HepG2 (cell line): ENCODE data around the gene CASTOR1. TPM values are rescaled to one million over a fixed set of nuclear protein-coding genes. Genes with fewer than 3 reads are reported as not detected.

Experiments
- ATAC-seq: fragments of 200-7000 bp; cut with Tn5 transposase; 3 replicates; pipeline ENCODE4 v1.9.1; 2020; ENCODE audit warnings: mild to moderate bottlenecking, moderate library complexity
- BruUV-seq: library from RNA; stranded (reverse); fragments of 400-500 nt; replicated peaks from 2 replicates; lab custom pipeline; 2021; lab: Mats Ljungman, UMichigan
- CTCF ChIA-PET: fragments of 300-600 bp; formaldehyde crosslinking; extraction: SDS; loops from one replicate; lab custom pipeline; 2021; ENCODE audit warnings: low total read pairs, inconsistent platforms, low intra/inter-chr PET ratio; lab: Yijun Ruan, JAX
- POLR2A ChIA-PET: fragments of 350-600 bp; sonication (Branson Sonifier 250); formaldehyde crosslinking; loops from one replicate; lab custom pipeline; 2020; ENCODE audit warnings: antibody characterized with exemption, inconsistent platforms; lab: Yijun Ruan, JAX
- DNase-seq: peaks from one replicate; pipeline ENCODE4 v3.0.0-alpha.2; 2015; ENCODE audit warnings: low spot score
- FAIRE-seq: peaks from 3 replicates; lab custom pipeline; 2011; peaks lifted over from hg19 to GRCh38; lab: Jason Lieb, UNC
- H2AFZ ChIP-seq: one replicate; pipeline ENCODE4 v1.6.1; 2011; ENCODE audit warnings: low read length, inconsistent platforms
- H3K27ac ChIP-seq: fragments of 300-600 bp; 3 replicates; pipeline ENCODE4 v1.8.0; 2011; ENCODE audit warnings: mixed run types, mild to moderate bottlenecking, mixed read lengths, low read length, inconsistent platforms; ENCODE audit not compliant: insufficient read depth; ENCODE audit errors: extremely low read length
- H3K27me3 ChIP-seq, 2 experiments: fragments of 200-600 bp in 1 of 2; 2 replicates in 1 of 2; 3 replicates in 1 of 2; pipeline versions ENCODE4 v1.6.0 to v1.8.0; 2011; ENCODE audit warnings: low read length in 2 of 2, mild to moderate bottlenecking in 2 of 2, moderate library complexity in 2 of 2, inconsistent platforms in 1 of 2; ENCODE audit not compliant: insufficient read depth in 2 of 2, control insufficient read depth in 1 of 2
- H3K36me3 ChIP-seq, 2 experiments: fragments of 200-600 bp in 1 of 2; replicated peaks in 1 of 2; 2 replicates in 1 of 2; 3 replicates in 1 of 2; pipeline versions ENCODE4 v1.5.1 to v1.8.0; 2011; ENCODE audit warnings: low read length in 2 of 2, inconsistent platforms in 1 of 2; ENCODE audit not compliant: insufficient read depth in 2 of 2, control insufficient read depth in 1 of 2
- H3K4me1 ChIP-seq: 2 replicates; pipeline ENCODE4 v1.5.1; 2012; ENCODE audit warnings: low read length, inconsistent platforms; ENCODE audit not compliant: insufficient read depth
- H3K4me2 ChIP-seq: 2 replicates; pipeline ENCODE4 v1.6.0; 2011; ENCODE audit warnings: low read depth, low read length, inconsistent platforms
- H3K4me3 ChIP-seq, 3 experiments: fragments of 200-600 bp in 1 of 3; sonication (generic), shearing (Covaris generic) in 1 of 3; replicated peaks in 1 of 3; 2 replicates each; pipeline ENCODE4 v1.5.1; 2011 to 2016; ENCODE audit warnings: low read length in 3 of 3, inconsistent platforms in 2 of 3, low read depth in 2 of 3, mild to moderate bottlenecking in 2 of 3, control low read depth in 1 of 3, mixed read lengths in 1 of 3; ENCODE audit not compliant: insufficient read depth in 1 of 3
- H3K79me2 ChIP-seq: one replicate; pipeline ENCODE4 v1.6.1; 2011; ENCODE audit warnings: low read length, inconsistent platforms; ENCODE audit not compliant: insufficient read depth
- H3K9ac ChIP-seq: 2 replicates; pipeline ENCODE4 v1.6.0; 2011; ENCODE audit warnings: mild to moderate bottlenecking, low read depth, low read length, inconsistent platforms; ENCODE audit not compliant: insufficient read depth
- H3K9me3 ChIP-seq: 2 replicates; pipeline ENCODE4 v1.5.1; 2012; ENCODE audit warnings: mild to moderate bottlenecking, low read length
- H4K20me1 ChIP-seq: 2 replicates; pipeline ENCODE4 v1.6.0; 2011; ENCODE audit warnings: inconsistent platforms, mild to moderate bottlenecking, low read length, moderate library complexity; ENCODE audit not compliant: insufficient read depth
- CREM ChIP-seq, 2 experiments: sonication (generic) in 1 of 2; formaldehyde crosslinking in 1 of 2; IDR thresholded peaks; 2 replicates each; pipeline versions ENCODE4 v1.4.0 to v1.6.1; 2016 to 2020; ENCODE audit warnings: antibody characterized with exemption in 1 of 2, mild to moderate bottlenecking in 1 of 2, missing genetic modification reagents in 1 of 2
- ETV6 ChIP-seq: sonication (generic); formaldehyde crosslinking; conservative IDR thresholded peaks from 2 replicates; pipeline ENCODE4 v1.4.0; 2020; ENCODE audit warnings: missing genetic modification reagents
- GTF3A ChIP-seq: sonication (generic); formaldehyde crosslinking; conservative IDR thresholded peaks from 2 replicates; pipeline ENCODE4 v1.4.0; 2020; ENCODE audit warnings: mild to moderate bottlenecking, missing genetic modification reagents
- MAZ ChIP-seq, 2 experiments: sonication (generic) in 1 of 2; formaldehyde crosslinking in 1 of 2; IDR thresholded peaks; 2 replicates each; pipeline versions ENCODE4 v1.5.0 to v1.6.1; 2012 to 2020; ENCODE audit warnings: low read depth in 2 of 2, mild to moderate bottlenecking in 2 of 2, borderline replicate concordance in 1 of 2, improper control_type of control experiment in 1 of 2, low read length in 1 of 2, missing genetic modification reagents in 1 of 2, moderate library complexity in 1 of 2
- NFKBIZ ChIP-seq: IDR thresholded peaks from 2 replicates; pipeline ENCODE4 v1.6.1; 2018; ENCODE audit warnings: missing genetic modification reagents, missing compliant biosample characterization
- NKX3-1 ChIP-seq: sonication (generic); formaldehyde crosslinking; IDR thresholded peaks from 2 replicates; pipeline ENCODE4 v1.5.0; 2020; ENCODE audit warnings: missing genetic modification reagents
- ZNF292 ChIP-seq: sonication (generic); formaldehyde crosslinking; IDR thresholded peaks from 2 replicates; pipeline ENCODE4 v1.8.1; 2022; ENCODE audit warnings: mild to moderate bottlenecking, low read depth, missing genetic modification reagents, borderline replicate concordance
- ZNF557 ChIP-seq: sonication (generic); formaldehyde crosslinking; IDR thresholded peaks from 2 replicates; pipeline ENCODE4 v1.4.0; 2020; ENCODE audit warnings: missing genetic modification reagents
- WGBS: methylation state at CpG from one replicate; pipeline ENCODE4 v1.1.6; 2017; ENCODE audit warnings: low lambda C conversion rate; 5-methylcytosine and 5-hydroxymethylcytosine counted together
- in situ Hi-C: cut with HindIII; loops from 2 replicates; pipeline ENCODE4 v1.10.0; 2017; ENCODE audit warnings: low pct_unique_long_range_greater_than_20kb; ENCODE audit not compliant: extremely low pct_ligation_motif_present
- intact Hi-C: fragments of 100-400 bp; cut with micrococcal nuclease; formaldehyde crosslinking; loops from one replicate; pipeline ENCODE4 v1.10.0; 2022; ENCODE audit not compliant: unreplicated experiment
- polyA plus RNA-seq, 8 experiments: library from polyadenylated mRNA; depleted of rRNA in 3 of 8; stranded (reverse) in 7 of 8; unstranded in 1 of 8; fragments of >200 nt; fragmentation: Illumina TruSeq in 4 of 8; extraction: Trizol in 4 of 8; gene quantifications; 2 replicates each; pipeline versions ENCODE4 v1.2.1 to v1.2.3, GENCODE V29; 2011 to 2016; ENCODE audit warnings: low read depth in 4 of 8, missing spikeins in 1 of 8, mixed read lengths in 1 of 8; ENCODE audit not compliant: insufficient read depth in 1 of 8
- total RNA-seq, 5 experiments: library from RNA; depleted of rRNA; stranded (reverse); fragments of >200 nt; fragmentation: Illumina TruSeq; extraction: Trizol; gene quantifications; 2 replicates each; pipeline ENCODE4 v1.2.3, GENCODE V29; 2016; ENCODE audit warnings: low read depth in 1 of 5

Gene CASTOR1
- total and polyA plus RNA-seq, 2 of the 13 experiments (the other 11 are each of a cell fraction or from before 2014, with no cell fraction given), result 2.6 to 4.4 TPM

- TF ChIP-seq ZNF557 (CRISPR knock-in tag), result no peak
Measured at GRCh38 chr22:30285176-30285845, 4.0 kb downstream of the CASTOR1 start (continued).

DNA sequence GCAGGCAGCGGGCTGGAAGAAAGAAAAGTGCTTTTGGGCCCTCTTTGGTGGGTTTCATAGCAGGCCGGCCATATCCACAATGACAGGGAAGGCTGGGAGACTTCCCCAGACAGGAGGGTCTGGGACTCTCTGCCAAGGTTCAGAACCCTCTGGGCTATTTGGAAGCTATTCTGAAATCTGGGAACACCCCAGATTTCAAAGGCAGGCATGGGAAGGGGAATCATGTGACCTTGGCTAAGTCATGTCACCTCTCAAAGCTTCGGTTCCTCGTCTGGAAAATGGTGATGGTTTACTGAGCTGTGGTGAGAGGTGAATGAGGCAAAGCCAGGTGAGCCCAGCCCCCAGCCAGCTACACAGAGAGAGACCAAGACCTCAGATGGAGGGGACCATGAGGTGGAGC lies 4.6 kb downstream of the CASTOR1 start:
- no TSS peak for BruUV-seq
- no peaks in the 10 kb centered on the region for H3K79me2 ChIP-seq
- in situ Hi-C loops, result loop anchor here (5.0 kb wide), 1 partner anchor 103 kb away; the partner anchor contains the start of gene RNF215
- WGBS, result 95% methylated on average over 2 of the region's 4 CpGs
- no peaks in the 10 kb centered on the region for H3K36me3 ChIP-seq
- no peaks in the 10 kb centered on the region; a peak in 1 of 5 replicates for H3K27me3 ChIP-seq
- peaks cover 12% of the 10 kb centered on the region for H3K4me1 ChIP-seq
- no peak for TF ChIP-seq NKX3-1 (CRISPR knock-in tag)
- no peak for TF ChIP-seq ZNF292 (CRISPR knock-in tag)
- no peak for TF ChIP-seq MAZ (IDR thresholded peaks at IDR 0.05; ENCODE audit: borderline replicate concordance, low read depth, low read length)
- no peak for TF ChIP-seq MAZ (CRISPR knock-in tag; IDR thresholded peaks at IDR 0.05; ENCODE audit: low read depth)
- TF ChIP-seq CREM (IDR thresholded peaks at IDR 0.05), result no peak
- no peak for TF ChIP-seq CREM (CRISPR knock-in tag; IDR thresholded peaks at IDR 0.05)
- no peak for TF ChIP-seq NFKBIZ (CRISPR knock-in tag)
- TF ChIP-seq ETV6 (CRISPR knock-in tag), result no peak
- TF ChIP-seq GTF3A (CRISPR knock-in tag), result no peak
- TF ChIP-seq, all 625 proteins: peak for 0
- Histone ChIP-seq H3K4me2 (no peak overlapping the region), H3K4me3 (no peak overlapping the region), H3K9me3 (no peaks in the 10 kb centered on the region), H4K20me1 (no peaks in the 10 kb centered on the region), H3K27ac (no peak overlapping the region), H2AFZ (no peak overlapping the region), H3K9ac (no peak overlapping the region)
- no peak for ATAC-seq
- no peak for FAIRE-seq
- DNase-seq, result no peak
- intact Hi-C loops, result no loop called here
- ChIA-PET CTCF (interaction anchor here (4.0 kb wide), 1 partner anchor 22 kb away, joined by 20 read pairs; no protein-coding TSS in a partner anchor), POLR2A (no interaction called here)
